Measurements from ENCODE around the gene SASH1.

Gene SASH1

DNA sequence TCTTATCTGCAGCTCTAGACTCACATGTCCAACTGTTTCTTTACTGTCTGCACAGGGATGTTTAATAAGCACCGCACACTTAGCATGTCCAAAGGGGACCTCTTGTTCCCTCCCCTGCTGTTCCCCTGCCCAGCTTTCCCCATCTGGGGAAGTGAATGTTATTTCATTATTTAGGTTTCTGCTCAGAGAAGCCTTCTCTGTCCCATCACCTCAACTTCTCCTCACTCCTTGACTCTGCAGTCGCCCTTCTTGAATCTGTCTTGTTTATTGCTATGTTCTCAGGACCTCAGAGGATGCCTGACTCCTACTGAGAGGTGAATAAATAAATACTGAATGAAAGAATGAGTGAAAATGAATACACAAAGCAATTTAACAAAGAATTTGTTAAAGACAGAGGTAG is 121.0 kb downstream of the SASH1 start:
- DNase-seq, result no peak

DNA sequence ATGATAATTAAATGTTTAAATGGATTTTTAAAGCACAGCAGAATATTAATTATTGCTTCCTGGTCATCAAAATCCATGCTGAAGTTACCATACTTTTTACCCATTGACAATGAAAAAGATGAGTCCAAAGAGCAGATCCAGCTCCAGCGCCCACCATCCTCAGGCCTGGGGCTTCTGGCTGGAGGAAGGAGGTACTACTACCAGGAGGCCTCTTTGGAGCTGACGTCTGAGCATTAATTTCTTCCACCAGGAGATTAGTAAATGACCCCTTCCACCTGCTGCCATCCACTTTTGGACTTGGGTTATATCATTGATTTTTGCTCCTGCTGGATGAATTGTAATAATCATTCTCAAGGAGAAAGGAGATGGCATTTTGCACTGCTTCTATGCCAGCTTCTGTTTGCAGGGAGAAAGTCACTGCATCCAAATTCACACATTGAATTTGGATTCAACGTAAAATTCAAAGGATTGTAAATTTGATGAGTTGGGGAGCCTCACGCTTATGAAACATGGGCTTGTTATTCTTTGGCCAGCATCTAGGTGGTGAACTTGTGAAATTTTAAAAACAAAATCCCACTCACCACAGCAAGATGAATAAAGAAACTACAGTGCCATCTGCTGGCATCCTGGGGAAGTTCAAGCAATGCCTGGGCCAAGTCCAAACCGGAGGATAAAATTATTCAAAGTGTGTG is 121.8 kb downstream of the SASH1 start:
- DNase-seq, result peak in 2 of 4 experiments; percentile 8 to 13

DNA sequence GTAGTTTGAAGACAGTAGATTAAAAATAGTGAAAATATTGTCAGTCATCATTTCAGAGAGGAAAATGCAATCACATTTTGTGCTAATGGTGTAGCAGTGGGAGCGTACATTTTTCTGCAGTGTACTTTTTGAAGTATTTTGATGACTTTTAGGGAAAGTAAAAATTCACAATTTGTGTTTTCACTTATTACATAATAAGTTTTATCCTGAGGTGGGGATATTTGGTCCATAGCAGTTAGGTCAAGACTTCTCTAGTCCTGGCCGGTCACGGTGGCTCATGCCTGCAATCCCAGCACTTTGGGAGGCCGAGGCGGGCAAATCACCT is 122.3 kb downstream of the SASH1 start:
- DNase-seq, result no peak

DNA sequence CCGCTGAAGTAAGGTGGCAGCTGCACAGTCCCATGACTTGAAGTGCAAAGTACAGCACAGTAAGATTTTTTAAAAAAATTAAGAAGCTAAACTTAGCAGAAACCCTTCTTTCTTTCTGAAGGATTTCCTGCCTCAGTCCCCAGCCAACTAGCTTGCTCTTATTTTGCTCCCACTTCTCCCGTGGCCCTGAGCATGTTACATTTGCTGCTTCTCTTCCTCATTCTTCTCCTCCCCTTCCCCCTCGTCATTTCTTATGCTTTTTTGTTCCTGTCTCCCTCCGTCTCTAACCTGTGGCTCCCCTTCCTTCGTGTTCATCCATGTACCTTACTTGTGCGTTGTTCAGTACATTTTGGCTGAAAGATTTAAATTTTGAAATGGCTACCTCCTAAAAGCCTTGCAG is 123.0 kb downstream of the SASH1 start:
- DNase-seq, result no peak

DNA sequence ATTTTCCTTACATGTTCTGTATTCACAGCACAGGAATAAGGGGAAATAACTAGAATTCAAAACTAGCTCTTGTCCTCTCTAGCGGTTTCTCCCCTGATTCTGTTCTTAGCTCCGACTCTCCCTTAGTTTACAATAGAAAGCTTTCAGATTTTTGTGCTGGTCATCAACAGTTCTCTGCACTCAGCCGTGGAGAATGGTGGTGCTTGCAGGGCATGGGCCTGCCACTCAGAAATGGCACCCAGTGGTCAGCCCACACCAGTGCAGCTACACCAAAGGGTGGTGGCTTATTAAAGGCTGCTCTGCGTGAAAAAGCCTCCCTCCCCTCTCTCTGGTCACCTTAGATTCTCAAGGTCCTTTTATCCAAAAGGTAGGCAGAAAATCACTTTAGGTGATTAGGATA is 123.5 kb downstream of the SASH1 start:
- DNase-seq, result no peak

DNA sequence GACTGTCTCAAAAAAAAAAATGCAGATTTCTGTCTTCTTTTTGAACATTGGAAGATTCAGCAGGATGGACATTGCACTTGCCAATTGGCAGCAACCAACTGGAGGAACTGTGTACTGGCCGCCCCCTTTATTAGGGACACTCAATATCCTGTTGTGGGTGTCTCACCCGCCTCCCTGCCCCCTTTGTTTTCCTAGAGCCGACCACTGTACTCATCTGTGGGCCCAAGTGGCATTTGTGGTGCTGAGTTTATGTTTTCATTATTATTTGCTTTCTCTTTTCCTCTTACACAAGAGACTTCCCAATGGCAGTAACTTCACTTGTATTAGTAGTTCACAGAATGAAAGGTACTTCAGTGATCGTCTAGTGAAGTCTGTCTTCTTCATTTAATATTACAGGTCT is 125.3 kb downstream of the SASH1 start:
- no peak for DNase-seq

DNA sequence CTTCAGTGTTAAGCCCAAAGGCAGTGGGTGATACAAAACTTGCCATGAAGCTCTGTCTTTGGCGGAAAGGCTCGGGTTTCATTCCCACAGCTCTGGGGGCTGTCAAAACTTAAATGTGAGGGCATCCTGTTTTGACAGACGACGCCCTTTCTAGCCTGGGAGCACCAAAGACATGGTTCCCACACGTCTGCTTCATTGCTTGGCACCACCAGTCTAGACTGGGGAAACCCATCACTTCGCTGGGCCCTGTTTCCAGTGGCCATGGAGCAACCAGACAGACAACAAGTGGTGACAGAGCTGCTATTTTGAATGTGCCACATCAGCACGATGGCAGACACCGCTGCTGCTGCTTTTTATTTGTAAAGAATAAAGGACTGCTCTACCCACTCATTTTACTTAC is 127.5 kb downstream of the SASH1 start:
- no peak for DNase-seq

DNA sequence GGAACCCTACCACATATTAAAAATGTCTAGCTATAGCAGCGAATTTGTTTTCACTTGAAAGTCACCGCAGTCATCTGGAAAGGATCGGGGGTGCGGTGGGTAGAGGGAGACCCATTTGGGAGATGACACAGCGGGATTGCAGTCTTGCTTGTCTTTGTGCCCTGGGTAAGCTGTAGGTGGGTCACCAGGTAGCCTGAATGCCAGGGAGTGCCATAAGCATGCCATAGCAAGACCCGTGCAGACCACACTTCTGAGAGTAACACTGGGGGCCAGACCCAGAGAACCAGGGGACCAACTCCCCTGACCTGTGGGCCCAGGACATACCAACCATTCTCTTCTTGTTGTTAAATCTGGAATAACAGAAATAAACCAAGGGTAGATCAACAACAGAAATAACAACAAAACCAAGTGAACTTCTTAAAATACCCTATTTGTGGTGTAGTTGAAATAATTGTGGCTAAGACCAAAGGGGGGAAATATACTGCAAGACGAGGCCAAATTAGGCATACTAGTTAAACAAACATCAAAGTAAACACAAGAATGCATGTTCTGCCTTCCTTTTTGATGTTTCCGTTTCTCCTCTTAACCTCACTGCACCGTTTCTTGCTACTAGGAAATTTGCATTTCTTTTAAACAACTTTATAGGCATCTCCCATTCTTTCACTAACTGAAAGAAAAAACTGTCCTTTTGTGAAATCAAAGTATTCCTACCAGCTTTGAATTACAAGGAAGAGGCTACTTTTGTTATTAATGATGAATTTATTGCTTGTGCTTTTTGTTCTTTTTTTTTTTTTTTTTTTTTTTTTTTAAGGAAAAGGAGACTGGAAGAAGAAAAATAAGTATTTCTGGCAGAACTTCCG is 128.2 kb downstream of the SASH1 start:
- no peak for DNase-seq

DNA sequence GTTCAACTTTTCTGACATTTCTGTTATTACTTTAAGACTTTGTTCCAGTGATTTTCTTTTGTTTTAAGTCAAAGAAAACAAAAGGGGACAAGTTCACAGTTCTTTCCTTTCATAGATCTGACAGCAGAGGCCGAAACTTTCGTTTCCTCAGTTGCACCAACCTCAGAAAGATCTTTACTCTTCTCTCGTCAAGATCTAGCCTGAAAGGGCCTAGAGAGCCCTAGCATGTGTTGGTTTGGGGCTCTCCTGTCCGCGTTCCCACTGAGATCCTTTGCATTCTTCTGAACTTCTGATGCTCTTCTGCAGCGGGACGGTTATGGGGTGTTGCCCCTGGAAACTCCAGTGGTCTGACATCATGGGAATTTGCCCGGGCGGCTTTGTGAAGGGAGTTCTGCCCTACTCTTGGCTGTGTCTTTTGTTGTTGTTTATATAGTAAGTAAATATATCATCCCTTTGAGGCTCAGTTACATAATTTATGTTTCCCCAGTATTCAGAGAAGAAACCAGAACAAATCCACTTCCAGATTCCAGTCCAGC is 129.1 kb downstream of the SASH1 start:
- DNase-seq, result no peak

DNA sequence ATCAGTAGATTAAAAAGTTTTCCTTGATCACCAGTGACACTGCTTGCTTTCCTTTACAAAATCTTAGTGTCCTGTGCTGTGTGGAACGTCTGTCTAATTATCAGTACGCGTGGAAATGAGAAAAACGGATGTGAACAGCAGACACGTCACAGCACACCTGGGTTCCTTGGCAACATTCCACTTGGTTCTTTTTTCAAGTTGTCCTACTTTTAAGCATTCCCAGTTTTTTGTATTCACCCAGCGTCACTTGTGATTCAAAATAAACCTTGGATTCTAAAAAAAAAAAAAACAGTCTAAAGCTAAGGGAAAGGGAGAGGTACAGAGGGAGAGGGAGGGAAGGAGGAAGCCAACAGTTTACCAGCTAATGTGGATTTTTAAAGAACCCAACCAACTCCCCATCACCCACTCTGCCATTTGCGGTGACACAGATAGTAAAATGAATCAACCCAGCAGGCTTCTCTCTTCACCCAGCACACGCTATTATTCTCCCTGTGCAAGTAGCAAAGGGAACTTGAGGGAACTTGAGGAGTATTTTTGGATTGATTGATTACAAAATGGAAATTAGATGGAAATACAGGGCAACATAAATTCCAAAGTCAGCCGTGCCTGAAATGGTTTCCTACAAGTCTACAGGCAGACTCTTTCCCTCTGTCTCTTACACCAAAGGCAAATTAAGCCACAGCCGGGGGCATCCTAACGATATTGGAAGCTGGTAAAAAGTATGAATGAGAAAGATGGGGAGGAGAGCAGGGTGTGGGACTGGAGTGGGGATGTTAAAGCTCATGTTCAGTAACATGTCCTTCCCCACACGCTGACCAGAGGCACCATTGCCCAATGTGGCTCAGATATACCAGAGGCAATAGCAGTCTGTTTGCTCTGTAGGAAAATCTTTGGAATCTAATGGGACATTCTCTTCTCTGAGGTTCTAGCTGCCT is 129.8 kb downstream of the SASH1 start:
- DNase-seq, result no peak

DNA sequence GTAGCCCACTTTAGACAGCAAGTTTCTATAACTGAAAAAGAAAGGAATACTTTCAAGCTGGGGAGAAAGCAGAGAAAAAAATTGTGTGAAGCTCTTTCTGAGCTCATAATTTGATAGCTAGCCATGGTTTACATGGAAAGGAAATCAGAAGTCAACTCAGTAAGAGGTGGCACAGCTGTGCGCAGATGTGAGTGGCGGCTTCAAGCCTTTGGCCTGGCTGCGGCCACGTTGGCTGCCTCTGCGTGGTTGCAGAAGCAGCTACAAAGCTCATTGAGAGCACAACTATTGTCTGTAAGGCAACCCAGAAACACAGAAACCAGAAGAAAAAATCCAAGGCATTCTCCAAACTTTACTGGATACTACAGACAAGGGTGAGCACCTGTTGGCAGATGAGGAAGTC is 136.9 kb downstream of the SASH1 start:
- no peak for DNase-seq

DNA sequence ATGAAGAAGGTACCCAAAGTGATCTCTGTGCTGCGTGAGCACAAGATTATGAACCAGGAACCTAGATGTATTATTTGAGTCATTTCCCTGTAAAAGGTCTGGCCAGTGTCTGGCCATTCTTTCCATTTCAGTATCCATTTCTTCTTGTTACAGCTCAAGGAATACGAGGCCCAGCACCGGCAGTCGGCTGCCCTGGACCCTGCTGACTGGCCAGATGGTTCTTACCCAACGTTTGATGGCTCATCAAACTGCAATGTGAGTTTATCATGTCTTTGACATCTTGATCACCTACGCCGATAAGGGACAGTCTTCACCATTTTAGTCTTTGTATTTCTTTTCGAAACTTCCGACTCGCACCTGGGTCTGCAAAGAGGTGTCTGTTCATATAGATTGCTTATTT is 144.8 kb downstream of the SASH1 start:
- DNase-seq, result no peak

DNA sequence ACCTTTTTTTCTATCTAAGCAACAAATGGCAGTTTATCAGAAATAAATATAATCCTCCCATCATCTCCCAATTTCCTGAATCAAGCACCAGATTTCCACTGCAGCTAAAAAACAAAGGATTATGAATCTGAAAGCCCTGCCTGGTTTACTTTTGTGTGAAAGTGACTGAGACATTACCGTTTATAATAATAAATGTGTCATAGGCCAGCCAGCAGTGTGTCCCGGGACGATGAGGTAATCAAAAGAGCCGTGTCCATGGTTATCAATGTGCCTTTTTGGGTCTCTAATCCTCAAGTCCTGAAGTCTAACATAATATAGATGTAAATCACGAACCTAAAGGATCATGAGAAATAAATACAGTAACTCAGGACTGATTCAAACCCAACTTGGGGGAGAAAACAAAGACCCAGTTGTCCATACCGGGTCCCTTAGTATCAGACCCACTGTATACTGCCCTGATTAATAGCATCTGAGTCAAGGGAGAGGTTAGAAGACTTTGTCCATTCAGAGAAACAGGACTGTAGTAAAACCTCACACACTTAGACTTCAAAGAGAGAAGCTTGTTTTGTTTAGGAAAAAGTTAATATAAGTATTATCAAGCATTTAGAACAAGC is 149.1 kb downstream of the SASH1 start:
- no peak for DNase-seq

DNA sequence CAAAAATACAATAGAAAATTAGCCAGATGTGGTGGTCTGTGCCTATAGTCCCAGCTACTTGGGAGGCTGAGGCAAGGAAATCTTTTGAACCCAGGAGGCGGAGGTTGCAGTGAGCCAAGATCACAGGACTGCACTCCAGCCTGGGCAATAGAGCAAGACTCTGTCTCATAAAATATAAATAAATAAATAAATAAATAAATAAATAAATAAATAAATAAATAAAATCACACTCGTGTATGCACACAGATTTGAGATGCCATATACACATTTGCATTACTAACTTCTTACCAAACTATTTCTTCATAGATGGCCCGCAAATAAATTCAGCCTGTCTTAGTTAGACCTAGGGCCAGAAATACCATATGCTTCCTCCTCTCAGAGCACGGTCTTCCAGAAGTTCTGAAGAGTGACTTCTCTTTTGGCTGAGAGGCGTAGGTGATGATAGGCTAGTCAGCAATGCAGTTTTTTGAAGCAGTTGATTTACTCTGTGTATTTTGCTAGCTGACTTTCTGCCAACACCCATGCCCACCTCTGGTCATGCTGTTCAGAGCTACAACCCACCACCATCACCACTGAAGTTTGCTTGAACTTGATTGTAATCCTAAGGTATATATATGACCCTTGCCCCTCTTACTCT is 150.1 kb downstream of the SASH1 start:
- no peak for DNase-seq

DNA sequence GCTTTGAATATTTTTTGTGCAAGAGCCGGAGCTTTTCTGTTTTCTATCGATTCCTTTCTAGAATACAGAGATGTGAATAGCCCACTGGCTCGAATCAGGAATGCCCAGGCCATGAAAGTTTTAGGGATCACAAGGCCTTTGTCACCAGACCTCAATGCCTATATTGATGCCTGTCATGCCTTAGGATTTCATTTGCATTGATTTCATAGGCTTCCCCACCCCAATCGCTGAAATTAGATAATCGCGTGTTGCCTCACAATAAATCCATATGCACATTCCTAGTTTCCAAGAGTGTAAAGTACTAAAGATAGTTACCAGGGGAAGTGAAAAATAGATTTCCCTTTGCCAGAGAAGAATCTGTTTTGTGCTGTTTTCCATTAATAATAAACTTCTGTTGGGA is 150.8 kb downstream of the SASH1 start:
- no peak for DNase-seq

DNA sequence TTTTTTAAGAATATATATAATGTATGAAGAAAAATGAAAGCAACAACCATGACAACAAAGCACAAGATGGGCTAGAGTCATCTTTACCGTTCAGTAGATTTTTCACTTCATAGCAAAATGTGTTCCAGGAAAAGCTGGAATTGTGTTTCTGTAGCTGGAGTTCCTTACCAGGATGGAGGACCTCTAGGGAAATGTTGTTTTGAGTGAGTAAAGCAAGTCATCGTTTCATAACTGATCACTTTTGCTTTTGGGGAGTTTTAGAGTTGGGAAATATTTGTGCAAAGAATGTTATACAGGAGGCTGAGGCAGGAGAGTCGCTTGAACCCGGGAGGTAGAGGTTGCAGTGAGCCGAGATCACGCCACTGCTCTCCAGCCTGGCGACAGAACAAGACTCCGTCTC is 151.6 kb downstream of the SASH1 start:
- DNase-seq, result no peak

DNA sequence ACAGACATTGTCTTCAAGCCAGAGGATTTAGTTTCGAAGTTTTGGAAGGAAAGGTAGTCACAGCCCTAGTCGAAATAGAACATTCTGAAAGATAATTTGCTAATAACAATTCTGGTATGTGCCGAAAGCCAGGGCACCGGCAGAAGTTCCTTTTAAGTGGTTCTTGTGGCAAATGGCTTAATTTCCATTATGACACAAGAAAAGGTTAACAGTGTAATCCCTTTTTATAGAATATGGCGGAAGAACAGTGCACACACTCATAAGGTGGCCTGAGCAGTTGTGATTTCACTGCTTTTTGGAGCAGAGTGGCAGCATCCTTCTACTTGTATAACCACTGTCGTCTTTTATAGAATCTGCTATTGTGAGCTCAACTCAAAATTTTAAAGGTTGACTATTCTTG is 152.4 kb downstream of the SASH1 start:
- DNase-seq, result no peak

DNA sequence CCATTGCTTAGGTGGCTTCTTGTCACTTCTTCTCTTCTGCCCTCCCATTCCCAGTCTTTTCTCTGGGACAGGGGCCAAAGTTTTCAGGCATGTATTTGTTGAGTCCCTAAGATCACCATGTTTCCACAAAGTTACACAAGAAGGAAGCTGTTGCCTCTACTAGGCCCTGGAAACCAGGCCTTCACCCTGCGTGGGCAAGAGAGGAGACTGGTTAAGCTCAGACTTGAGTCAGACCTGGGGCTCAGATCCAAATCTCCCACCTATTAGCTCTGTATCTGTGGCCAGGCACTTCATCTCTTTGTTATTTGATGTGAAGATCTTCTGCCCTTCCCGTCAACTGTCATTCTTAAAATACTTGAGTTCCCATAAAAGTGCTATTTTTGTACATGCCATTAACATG is 154.6 kb downstream of the SASH1 start:
- no peak for DNase-seq

DNA sequence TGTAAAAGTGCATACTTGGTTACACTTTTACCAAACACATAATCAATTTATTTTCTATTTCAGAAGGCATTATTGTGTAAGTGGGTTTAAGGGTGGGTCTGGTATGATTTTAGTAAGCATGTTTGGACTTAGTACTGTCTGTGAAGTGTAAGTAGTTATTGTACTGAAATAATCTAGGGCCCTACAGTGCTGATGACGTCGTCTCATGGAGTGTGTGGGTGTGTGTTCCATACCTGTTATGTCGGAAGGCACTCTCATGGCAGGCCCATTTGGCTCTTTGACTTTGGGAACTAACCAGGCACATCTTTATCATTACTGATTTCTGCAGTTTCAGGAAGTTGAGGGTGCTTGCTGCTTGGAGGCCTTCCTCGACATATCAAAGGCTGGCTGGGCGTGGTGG is 155.1 kb downstream of the SASH1 start:
- no peak for DNase-seq

DNA sequence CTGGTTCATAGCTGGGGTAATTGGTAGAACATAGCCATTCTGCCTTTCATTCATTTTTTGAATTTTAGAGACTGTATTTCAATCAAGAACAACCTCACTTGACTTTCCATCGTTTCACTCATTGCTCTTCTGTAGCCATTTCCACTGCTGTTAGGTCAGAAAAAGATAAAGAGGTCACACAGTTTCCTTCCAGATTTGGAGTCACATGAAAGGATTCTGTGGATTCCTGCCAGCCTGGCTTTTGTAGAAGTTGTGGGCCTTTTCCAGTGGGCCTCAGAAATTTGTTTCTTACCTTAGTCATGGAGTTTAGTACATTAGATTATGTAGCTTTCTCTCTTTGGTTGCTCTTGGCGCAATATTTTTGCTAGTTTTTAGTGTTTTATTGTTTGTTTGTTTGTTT is 157.8 kb downstream of the SASH1 start:
- DNase-seq, result no peak

DNA sequence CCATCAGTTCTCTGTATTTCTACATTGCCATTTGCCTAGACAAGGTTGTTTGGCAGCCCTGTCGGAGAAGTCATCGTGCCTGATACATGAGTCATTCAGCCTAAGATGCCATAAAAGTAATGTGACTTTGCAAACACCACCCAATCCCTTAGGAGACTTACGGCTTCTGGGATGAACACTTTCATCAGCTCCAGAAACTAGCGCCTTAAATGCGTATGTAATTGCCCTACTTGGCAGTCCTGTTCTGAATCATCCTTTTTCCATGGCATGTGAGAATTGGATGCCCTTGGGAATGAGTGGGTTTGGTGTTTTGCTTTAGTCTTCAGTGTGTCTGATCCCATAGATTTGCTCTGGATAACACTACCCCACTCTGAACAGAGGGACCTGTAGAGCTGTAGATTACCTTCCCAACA is 158.5 kb downstream of the SASH1 start:
- no peak for DNase-seq

DNA sequence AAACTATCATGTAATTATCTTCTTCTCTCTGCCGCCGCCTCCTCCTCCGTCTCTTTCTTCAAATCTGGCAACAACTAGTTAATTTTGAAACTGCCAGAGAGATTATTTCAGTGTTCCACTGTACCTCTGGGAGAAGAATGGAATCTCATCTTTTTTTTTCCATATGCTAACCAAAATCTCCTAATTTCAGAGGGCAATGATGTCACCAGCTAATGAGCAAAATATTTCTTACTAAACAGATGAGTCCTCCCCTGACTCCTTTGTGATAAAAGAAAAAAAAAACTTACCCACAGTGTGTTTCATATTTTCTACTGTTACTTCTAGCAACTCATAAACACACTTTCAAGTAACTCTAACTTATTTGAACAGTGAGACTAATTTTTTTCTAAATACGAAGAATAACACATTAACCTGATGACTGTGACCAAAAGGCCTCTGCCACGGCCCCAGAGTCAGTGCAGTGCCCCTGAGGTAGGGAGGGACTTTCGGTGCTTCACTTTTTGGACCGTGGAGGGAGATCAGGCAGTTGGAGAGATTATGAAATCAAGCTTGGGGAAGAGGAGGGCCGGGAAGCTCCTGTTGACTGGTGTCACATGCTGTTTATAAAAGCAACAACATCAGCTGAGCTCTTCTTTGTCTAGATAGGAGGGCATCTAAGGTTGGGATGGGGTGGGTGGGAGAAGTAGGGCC is 159.6 kb downstream of the SASH1 start:
- no peak for DNase-seq

All from activated naive CD4-positive, alpha-beta T cell (primary cell).